ENCODE data around the gene ITPRIPL1.

DNA sequence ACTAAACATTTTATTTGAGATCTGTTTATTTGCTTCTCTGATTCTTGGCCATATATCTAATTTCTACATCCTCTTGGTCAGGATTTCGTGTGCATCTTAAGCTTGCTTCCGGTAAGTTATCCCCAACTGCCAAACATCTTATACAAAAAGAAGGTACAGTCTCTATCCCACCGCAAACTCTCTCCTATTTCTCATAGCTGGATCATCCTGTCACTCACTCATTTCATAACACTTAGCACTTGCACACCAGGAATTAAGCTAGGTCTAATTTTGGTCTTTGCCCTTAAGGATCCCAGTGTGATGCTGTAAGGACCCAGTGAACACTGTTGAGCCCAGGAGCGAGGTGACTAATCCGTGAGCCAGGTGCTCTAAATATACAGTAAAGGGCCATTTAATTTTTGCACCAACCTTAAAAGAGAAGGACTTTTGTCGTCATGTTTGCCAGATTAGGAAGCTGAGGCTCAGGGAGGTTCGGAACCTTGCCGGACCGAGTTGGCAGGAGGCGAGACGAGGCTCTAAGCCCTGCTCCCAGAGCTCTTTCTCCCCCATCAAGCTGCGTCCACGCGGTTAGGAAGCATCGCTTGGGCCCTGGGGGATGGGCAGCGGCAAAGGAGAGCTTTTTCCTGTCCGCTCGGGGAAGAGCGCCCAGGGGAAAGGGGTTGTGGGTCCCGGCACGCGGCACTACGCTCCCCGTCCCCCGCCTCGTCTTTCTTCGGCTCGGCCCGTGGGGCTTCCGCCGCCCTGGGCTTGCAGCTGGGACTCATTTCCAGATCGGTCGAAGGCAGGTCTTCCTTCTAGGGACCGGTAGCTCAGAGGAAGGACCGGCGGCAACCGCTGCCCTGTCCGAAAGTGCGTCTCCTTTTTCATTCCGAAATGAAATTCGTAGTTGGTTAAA lies 4.1 kb upstream of the ITPRIPL1 start:
- TF ChIP-seq POLR2A (IDR thresholded peaks at IDR 0.05), result no peak
- TF ChIP-seq, protein P1, sequence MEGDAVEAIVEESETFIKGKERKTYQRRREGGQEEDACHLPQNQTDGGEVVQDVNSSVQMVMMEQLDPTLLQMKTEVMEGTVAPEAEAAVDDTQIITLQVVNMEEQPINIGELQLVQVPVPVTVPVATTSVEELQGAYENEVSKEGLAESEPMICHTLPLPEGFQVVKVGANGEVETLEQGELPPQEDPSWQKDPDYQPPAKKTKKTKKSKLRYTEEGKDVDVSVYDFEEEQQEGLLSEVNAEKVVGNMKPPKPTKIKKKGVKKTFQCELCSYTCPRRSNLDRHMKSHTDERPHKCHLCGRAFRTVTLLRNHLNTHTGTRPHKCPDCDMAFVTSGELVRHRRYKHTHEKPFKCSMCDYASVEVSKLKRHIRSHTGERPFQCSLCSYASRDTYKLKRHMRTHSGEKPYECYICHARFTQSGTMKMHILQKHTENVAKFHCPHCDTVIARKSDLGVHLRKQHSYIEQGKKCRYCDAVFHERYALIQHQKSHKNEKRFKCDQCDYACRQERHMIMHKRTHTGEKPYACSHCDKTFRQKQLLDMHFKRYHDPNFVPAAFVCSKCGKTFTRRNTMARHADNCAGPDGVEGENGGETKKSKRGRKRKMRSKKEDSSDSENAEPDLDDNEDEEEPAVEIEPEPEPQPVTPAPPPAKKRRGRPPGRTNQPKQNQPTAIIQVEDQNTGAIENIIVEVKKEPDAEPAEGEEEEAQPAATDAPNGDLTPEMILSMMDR (IDR thresholded peaks at IDR 0.05 in 4 of 5, conservative IDR thresholded peaks at IDR 0.05 in 1 of 5), result no peak

Measured in gastrocnemius medialis (tissue), 4 donors.